GM18907 (cell line): ENCODE data around the gene LZTS3.

Source experiments
- ATAC-seq: cut with Tn5 transposase; IDR thresholded peaks from one replicate; pipeline ENCODE4 v1.9.1; 2021; ENCODE audit warnings: mild to moderate bottlenecking, moderate library complexity; ENCODE audit not compliant: unreplicated experiment

The LZTS3 gene

GRCh38 chr20:3115190-3116107 lies 57.9 kb downstream of the LZTS3 start:
- ATAC-seq = no peak
